G401.6 (cell line): ENCODE data around the gene FXYD2.
"Not testable (repeated sequence)": the region's sequence is repeated elsewhere in the genome, so short reads cannot be mapped to it uniquely, and the experiment has no call there.

ENCODE experiments used
- FAIRE-seq: peaks from 2 replicates; lab custom pipeline; 2012; peaks lifted over from hg19 to GRCh38; lab: Jason Lieb, UNC

FXYD2 gene

DNA sequence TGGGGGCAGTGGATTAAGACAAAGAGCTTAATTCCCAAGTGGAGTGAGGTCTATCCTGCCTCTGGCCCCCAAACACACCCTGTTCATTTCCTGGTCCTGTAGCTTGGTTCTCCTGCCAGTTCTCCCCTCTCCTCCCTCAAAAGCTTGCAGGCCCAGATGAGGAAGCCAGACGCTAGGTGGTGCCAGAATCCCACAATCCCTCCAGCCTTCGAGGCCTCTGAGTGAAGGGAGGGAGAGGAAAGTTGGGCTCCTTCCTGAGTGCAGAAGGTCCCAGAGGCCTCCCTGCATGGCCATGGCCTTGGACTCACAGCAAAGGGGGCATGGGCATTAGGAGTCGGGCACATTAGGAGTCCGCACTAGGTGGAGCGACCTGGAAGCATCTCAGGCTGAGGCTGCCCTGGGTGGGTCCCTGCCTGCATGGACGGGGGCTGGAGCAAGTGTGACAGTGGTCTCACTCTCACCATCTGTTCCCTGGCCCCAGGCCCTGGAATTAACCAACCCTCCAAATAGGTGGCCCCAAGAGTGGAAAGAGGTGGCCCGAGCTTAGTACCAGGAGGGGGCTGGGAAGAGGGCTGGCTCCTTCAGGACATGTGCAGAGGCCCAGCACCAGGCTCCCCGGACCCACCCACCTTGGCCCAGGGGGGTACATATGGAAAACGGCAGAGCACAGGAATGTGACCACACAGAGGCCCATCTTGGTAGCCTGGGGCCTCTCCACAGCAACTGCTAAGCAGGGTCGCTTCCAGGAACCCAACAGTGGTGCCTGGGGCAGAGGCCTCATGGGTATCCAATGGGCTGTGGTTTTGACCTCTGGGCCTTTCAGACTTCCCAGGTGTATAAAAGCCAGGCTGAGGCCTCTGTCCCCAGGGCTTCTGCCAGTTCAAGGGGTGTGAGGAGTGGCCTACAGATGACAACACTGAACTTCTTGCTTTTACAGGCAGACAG is 5.2 kb downstream of the FXYD2 start:
- no peak for FAIRE-seq

DNA sequence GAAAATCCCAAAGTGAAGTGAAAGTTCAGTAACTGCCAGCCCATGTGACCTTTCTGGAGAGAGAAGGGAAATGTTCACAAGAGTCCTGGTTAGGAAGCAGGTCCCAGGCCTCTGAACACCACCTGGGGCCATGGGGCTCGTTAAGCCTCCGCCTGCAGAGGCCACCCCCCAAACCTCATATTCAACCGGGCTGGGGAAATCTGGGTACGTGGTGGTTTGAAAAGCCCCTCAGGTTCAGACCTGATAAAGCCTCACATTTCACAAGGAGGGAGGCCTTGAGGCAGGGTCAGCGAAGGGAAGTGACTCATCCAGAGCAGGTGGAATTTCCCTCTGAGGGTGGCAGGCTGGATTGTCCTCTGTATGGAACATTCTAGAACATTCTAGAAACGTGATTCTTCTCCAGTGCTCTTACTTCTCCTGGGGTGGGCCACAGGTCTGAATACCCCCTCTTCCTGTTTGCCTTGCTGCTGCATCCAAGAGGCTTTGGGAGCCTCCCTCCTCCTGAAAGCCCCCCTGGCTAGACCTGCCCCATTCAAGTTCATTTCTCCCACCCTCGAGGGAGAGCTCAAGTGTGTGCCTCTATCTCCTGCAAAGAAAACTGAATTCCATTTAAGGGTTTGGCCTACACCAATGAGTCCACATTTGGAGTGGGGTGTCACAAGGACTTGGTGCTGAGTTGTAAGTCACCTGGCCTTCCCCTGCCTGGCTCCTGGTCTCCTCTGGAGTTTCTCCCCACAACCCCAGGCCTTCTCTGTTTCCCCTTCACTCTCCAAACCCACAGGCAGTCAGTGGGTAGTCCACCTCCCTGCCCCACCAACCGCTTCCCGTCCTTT is 6.3 kb downstream of the FXYD2 start:
- FAIRE-seq: no peak

GRCh38 chr11:117817368-117818040 is 7.0 kb downstream of the FXYD2 start:
- FAIRE-seq: peak; percentile 13

GRCh38 chr11:117816846-117817367 is 7.6 kb downstream of the FXYD2 start:
- no peak for FAIRE-seq

GRCh38 chr11:117816151-117816741 is 8.3 kb downstream of the FXYD2 start:
- no peak for FAIRE-seq

GRCh38 chr11:117815262-117815803 is 9.2 kb downstream of the FXYD2 start:
- no peak for FAIRE-seq

DNA sequence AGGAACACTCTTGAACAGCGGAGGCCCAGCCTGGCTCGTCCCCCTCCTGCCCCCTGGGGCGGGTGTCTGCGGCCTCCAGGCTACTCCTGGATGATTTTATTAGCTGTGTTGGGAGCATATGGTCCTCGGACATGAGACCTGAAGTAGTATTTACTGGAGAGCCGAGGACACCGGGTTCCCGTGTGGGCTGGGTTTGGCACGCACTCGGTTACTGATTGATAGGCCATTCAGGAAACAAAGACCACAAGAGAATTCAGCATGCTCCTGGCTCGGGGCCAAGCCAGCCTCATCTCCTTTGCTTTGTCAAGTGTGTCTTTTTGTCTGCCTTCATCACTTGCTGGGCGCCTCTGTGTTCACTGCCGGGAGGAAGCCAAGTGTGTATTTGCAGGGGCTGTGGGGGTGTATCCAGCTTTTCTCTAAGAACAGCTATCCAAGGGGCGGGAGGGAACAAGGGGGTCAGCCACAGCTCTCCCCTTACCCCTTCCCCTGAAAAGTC is 9.7 kb downstream of the FXYD2 start:
- no peak for FAIRE-seq

DNA sequence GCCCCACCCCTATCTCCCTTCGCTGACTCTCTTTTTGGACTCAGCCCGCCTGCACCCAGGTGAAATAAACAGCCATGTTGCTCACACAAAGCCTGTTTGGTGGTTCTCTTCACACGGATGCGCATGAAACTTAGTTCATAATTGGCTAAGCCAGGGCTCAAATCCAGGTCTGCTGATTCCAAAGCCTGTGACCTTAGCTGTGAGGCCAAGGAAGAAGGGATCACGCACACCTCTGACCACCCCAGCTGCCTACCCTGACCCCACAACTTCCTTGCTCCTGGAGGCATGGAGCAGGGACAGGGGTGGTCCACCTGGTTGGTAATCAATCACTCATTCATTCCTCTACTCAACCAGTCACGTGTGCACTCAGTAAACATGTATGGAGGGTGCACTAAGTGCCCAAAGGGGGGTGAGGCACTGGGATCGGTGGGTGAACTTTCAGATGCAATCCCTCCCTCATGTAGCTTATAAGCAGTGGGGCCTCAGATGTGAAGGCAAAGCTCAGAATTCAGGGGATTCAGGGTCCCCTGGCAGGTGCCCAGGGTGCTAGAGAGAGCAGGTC is 10.3 kb downstream of the FXYD2 start:
- no peak for FAIRE-seq

GRCh38 chr11:117810056-117810451 is 14.5 kb downstream of the FXYD2 start:
- not testable (repeated sequence) for FAIRE-seq

- FAIRE-seq: no peak
Observed at GRCh38 chr11:117809236-117810055, 15.1 kb downstream of the FXYD2 start.

DNA sequence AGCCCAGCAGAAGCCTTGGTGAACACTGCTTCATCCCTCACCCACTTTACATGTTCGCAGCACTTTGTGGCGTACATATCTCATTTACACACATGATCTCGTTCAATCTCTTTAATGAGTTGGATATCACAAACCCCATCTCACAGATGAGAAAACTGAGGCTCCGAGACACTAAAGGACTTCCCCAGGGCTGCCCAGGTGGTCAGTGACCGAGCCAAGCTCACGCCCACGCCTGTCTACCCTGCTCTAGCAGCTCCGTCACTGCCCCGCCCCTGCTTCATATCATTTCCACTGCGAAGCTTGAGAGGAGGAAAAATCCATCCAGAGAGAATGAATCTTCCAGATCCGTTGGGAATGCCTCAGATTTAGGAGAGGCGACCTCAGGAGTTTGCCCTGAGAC is 15.8 kb downstream of the FXYD2 start:
- no peak for FAIRE-seq

DNA sequence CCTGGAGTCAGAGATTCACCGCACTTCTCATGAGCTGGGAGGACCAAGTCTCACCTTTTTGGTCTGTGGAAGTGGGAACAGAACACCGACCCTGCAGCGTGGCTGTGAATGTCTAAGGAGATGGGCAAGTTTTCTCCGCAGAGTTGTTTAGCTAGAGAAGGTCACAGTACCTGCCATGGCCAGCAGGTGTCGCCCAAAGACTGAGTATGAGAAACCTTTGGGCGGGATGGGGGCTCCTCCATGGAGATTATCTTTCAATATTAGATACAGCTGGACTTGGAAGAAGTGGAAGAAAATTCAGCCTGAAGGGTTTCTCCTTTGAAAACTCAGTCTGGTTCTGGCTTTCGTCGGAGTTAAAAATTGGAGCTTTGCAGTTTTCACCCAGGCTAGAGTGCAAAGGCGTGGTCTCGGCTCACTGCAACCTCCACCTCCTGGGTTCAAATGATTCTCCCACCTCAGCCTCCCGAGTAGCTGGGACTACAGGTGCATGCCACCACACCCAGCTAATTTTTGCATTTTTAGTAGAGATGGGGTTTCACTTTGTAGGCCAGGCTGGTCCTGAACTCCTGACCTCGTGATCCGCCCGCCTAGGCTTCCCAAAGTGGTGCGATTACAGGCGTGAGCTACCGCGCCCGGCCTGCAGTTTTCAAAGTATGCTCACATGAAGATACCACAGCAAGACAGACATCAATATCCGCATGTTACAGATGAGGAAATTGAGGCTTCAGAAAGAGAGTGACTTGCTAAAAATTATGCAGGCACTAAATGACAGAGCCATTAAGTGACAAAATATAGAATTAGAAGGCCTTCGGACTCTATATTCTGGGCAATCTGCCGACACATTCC is 16.8 kb downstream of the FXYD2 start:
- no peak for FAIRE-seq

- FAIRE-seq: no peak
Observed at GRCh38 chr11:117806846-117807245, 17.7 kb downstream of the FXYD2 start.

DNA sequence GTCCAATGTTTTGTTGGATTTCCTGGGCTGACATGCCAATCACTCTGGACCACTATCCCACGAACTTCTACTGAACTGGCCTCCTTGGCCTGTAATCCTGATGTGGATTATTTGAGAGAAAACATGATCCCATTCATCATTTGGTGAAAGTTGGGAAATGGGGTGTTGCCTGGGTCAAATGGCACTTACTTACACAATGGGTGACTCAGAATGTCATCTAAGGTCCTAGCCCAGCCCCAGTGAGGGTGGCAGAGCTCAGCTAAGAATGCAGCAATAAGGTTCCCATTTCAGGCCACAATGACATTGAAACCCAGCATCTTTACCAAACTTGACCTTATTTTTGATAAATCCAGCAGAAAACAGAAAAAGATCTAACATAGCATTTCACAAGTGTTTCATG is 19.5 kb downstream of the FXYD2 start:
- FAIRE-seq: no peak

DNA sequence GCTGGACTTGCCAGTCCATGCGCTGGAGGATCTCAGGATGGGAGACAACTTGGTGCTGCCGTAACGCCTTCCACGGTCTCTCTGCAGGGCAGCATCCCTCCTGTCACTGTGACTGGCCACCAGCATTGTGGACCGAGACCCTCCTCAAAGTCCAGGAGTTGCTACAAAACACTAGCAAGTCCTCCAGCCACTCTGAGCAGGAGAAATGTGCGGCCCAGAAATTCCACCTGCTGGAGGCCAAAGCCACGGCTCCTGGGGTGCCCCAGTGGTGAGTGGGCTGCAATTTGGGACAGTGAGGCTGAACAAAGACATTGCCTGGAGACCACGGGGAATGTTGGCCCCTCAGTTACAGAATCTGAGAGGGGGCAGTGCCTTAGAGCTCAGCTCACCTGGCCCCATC is 20.6 kb downstream of the FXYD2 start:
- FAIRE-seq: no peak

GRCh38 chr11:117799634-117800033 is 24.9 kb downstream of the FXYD2 start:
- FAIRE-seq: no peak

DNA sequence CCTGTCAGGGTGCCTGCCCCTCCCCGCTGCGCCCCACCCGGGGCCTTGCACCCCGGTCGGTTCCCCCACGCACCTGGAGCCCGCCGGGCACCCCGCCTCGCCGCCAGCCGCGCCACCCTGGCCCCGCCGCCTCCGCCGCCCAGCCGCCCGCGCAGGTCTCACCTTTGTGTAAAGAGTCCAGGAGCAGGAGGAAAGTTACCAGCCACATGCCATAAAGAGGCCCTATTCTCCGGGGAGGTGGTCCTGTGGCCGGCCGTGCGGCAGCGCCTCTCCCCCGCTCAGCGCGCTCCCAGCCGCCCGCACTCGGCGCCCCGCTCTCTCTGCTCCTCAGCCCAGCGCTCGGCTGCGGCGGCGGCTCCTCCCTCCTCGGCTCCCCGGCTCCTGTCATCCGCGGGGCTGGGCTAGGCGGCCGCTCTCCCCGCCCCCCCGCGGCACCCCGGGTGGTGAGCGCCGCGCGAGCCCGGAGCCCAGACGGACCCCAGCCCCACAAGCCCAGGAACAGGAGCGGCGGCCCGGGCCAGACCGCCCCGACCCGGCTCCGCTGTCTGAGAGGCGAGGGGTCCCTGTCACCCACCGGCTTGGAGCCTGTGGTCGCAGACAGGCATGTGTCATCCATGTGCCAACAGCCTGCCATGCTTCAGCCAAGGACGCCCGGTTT is 27.5 kb downstream of the FXYD2 start, which contains the start of gene DSCAML1:
Gene DSCAML1 (minus strand): TSS at position 345 of the 658 bp plus-strand sequence. CDS start 137 bp downstream, at position 208.
- FAIRE-seq: no peak

GRCh38 chr11:117796456-117796871 is 28.1 kb downstream of the FXYD2 start:
- FAIRE-seq: no peak
